ENCODE data around the gene TMEM81.

DNA sequence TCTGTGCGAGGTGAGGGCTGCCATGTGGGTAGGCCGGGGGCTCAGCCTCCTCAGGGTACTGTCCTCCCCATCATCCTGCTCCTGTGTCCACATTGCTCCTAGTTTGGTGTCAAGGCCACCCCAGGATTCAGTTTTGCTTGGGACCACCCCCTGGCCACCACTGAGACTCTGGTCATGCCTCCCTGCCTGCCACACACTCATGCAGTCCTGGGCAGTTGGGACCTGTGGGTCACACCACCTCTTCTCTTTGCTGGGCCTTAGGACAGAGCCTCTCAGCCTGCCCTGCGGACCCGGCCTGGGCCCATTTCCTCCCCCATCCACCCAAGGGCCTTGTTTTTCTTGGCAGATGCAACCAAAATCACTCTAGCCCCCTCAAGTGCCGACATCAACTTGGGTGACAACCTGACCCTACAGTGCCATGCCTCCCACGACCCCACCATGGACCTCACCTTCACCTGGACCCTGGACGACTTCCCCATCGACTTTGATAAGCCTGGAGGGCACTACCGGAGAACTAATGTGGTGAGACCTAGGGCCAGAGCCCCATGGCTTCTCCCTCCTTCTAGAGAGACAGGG is 19.4 kb downstream of the TMEM81 start:
- TF ChIP-seq EZH2 (IDR thresholded peaks at IDR 0.05; ENCODE audit: borderline replicate concordance, low read depth, low read length, severe bottlenecking) = no peak
- TF ChIP-seq, protein P1, sequence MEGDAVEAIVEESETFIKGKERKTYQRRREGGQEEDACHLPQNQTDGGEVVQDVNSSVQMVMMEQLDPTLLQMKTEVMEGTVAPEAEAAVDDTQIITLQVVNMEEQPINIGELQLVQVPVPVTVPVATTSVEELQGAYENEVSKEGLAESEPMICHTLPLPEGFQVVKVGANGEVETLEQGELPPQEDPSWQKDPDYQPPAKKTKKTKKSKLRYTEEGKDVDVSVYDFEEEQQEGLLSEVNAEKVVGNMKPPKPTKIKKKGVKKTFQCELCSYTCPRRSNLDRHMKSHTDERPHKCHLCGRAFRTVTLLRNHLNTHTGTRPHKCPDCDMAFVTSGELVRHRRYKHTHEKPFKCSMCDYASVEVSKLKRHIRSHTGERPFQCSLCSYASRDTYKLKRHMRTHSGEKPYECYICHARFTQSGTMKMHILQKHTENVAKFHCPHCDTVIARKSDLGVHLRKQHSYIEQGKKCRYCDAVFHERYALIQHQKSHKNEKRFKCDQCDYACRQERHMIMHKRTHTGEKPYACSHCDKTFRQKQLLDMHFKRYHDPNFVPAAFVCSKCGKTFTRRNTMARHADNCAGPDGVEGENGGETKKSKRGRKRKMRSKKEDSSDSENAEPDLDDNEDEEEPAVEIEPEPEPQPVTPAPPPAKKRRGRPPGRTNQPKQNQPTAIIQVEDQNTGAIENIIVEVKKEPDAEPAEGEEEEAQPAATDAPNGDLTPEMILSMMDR (IDR thresholded peaks at IDR 0.05; ENCODE audit: borderline replicate concordance, extremely low read depth, low read length, poor library complexity, severe bottlenecking) = no peak
